Mesothelial cell of epicardium (in vitro differentiated cells): Measurements from ENCODE around the gene CCNK. TPM values are rescaled to one million over a fixed set of nuclear protein-coding genes. Genes with fewer than 3 reads are reported as not detected.
A peak's percentile ranks its signal among the peaks of the same experiment; 100 is the strongest.

Experiments
- DNase-seq, 2 experiments: peaks; one replicate each; pipeline ENCODE4 v3.0.0; 2021; ENCODE audit warnings: low spot score in 2 of 2; ENCODE audit not compliant: unreplicated experiment in 2 of 2
- H3K27ac Mint-ChIP-seq: 2 replicates; pipeline ENCODE4 v1.8.0; 2021; ENCODE audit warnings: mixed read lengths
- H3K27me3 Mint-ChIP-seq: 2 replicates; pipeline ENCODE4 v1.8.0; 2021; ENCODE audit warnings: low read depth, mixed read lengths
- H3K36me3 Mint-ChIP-seq: 2 replicates; pipeline ENCODE4 v1.8.0; 2021; ENCODE audit warnings: mixed read lengths
- H3K4me1 Mint-ChIP-seq: 2 replicates; pipeline ENCODE4 v1.8.0; 2021; ENCODE audit warnings: mixed read lengths
- H3K4me3 Mint-ChIP-seq: 2 replicates; pipeline ENCODE4 v1.8.0; 2021; ENCODE audit warnings: mild to moderate bottlenecking, moderate library complexity, mixed read lengths
- H3K9me3 Mint-ChIP-seq: 2 replicates; pipeline ENCODE4 v1.8.0; 2021; ENCODE audit warnings: mixed read lengths
- total RNA-seq: library from RNA; stranded (reverse); gene quantifications from 3 replicates; pipeline ENCODE4 v1.2.1, GENCODE V29; 2021
- TF ChIP-seq, protein P1 (sequence below): fragments of 200-600 bp; sonication (generic); IDR thresholded peaks from one replicate; pipeline ENCODE4 v1.5.0; 2021; ENCODE audit warnings: antibody characterized with exemption; ENCODE audit not compliant: unreplicated experiment

Gene CCNK
- total RNA-seq, 1 donor from 2014 or later: 65.1 TPM

DNA sequence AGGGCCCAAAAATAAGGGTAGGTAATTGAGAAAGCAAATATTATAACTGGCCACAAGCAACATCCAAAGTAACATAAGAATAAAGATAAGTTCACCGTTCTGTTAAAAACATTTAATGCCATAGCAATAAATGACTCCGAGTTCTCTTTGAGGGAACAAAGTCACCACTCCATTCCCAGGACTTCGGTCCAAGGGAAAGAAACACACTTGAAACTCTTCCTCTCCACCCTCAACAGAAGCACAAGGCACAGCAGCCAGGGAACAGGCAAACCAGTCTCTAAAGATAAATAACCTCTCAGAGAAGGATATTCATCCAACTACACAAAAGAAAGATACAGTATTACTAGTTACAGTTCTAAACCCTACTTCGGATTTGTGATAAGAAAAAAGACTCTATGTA lies 3.1 kb upstream of the CCNK start:
- TF ChIP-seq, protein P1, sequence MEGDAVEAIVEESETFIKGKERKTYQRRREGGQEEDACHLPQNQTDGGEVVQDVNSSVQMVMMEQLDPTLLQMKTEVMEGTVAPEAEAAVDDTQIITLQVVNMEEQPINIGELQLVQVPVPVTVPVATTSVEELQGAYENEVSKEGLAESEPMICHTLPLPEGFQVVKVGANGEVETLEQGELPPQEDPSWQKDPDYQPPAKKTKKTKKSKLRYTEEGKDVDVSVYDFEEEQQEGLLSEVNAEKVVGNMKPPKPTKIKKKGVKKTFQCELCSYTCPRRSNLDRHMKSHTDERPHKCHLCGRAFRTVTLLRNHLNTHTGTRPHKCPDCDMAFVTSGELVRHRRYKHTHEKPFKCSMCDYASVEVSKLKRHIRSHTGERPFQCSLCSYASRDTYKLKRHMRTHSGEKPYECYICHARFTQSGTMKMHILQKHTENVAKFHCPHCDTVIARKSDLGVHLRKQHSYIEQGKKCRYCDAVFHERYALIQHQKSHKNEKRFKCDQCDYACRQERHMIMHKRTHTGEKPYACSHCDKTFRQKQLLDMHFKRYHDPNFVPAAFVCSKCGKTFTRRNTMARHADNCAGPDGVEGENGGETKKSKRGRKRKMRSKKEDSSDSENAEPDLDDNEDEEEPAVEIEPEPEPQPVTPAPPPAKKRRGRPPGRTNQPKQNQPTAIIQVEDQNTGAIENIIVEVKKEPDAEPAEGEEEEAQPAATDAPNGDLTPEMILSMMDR: no peak
- no peak for DNase-seq
- Mint-ChIP-seq H3K36me3 (no peaks in the 10 kb centered on the region), H3K4me3 (no peak overlapping the region), H3K9me3 (no peaks in the 10 kb centered on the region), H3K27ac (no peak overlapping the region), H3K27me3 (no peaks in the 10 kb centered on the region), H3K4me1 (peaks cover 38% of the 10 kb centered on the region)

DNA sequence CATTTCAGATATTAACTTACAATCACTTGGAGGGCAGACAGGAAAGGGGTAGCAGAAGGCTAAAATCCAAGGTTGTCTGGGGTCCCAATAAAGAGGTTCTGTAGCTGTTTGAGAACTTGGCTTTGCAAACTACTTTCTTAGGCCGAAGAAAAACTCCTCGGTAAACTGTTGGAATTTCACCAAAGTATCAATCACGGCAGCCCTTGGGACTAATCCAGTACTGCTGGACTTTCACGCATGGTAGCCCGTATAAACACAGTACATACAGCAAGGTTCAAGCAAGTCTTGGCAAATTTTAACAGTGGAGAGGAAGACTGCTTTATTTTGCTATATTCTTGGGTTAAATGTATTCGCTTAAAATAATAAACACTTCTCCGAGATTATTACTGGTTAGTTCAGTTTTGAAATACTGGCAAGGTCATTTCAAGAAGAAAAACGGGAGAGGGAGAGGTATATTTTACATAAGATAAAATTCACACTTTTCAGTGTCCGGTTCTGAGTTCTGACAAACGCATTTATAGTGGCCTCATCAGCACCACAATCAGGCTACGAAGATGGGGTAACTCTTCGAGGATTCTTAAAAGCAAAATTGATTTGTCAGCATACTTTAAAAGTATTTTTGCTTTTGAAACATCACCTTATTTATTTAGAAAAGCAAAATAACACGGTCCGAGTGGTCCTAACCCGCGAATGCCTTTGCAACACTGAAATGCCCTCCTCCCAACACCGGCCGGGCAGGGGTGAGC lies 1.9 kb upstream of the CCNK start:
- peak overlapping the region; percentile 95 for H3K4me3 Mint-ChIP-seq
- DNase-seq: no peak
- peak overlapping the region; percentile 95 for H3K27ac Mint-ChIP-seq
- H3K9me3 Mint-ChIP-seq: no peaks in the 10 kb centered on the region
- H3K4me1 Mint-ChIP-seq: peaks cover 49% of the 10 kb centered on the region
- H3K36me3 Mint-ChIP-seq: no peaks in the 10 kb centered on the region
- TF ChIP-seq, protein P1: no peak
- no peaks in the 10 kb centered on the region for H3K27me3 Mint-ChIP-seq

DNA sequence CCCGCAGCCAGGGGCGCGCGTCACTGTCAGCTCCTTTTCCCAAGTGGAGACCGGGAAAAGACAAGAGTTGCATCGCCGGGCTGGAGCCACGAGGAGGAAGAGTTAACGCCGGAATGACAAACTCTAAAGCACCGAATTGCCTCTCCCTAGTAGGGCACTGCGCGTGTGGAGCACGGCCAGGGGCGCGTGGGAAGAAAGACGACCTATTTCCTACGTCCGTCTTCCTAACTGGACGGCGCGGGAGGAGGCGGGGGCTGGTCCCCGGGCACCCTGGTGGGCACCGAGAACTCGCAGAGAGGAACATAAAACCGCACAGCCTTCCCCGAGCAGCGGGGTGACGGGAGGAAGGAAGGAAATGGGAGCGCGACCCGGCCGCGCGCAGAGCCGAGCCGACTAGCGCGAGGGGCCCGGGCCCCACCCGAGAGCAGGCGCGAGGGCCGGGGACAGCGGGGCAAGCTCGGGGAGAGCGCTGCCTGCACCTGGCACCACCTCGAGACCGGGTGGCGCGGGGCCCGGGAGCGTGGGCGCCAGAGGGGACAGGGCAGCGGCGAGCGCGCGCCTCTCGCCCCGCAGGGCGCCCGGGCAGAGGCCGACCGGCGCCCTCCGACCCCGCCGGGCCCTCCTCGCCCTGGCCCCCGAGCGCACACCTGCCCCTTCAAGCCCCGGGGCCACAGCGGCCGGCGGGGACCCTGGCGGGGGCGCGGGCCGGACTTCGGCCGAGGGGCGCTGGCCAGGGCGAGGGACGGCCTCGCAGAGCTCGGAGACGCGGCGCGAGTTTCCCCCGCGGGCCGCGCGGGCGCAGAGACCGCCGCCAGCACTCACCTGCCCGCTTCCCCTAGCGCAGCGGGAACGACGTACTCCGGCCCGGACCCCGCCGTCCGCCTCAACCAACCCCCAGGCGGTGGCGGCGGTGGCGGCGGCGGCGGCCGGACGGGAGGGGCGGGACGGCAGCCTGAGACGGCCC lies 1.0 kb upstream of the CCNK start, which contains the start of gene SETD3:
Gene SETD3, minus strand, starts transcription at position 954 of the 964 bp plus-strand sequence. CDS start 15,054 bp downstream, outside the sequence.
- Mint-ChIP-seq H3K27me3 (no peaks in the 10 kb centered on the region), H3K4me1 (peaks cover 49% of the 10 kb centered on the region), H3K36me3 (no peaks in the 10 kb centered on the region), H3K4me3 (peak within 1 kb of the TSS; percentile 98), H3K9me3 (no peaks in the 10 kb centered on the region), H3K27ac (peak within 1 kb of the TSS; percentile 100)
- TF ChIP-seq, protein P1: no peak
- DNase-seq: peak in 1 of 2 experiments; percentile 51

DNA sequence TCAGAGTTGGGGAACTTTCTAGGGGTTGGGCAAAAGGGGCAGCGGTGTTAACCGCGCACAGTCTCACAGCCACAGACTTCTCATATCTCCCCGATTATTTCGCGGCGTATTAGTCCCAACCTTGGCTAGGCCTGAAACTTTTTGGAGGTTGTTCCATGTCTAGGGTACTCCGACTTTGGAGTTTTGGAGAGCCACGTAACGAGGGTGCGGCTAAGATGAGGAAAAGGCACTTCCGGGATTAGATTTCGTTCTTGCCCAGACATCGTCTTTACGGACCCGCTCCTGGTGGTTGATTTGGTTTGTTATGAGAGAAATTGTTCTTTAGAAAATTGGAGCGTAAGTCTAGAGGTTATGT lies 513 bp downstream of the CCNK start:
- H3K36me3 Mint-ChIP-seq: no peaks in the 10 kb centered on the region
- peaks cover 44% of the 10 kb centered on the region for H3K4me1 Mint-ChIP-seq
- no peaks in the 10 kb centered on the region for H3K9me3 Mint-ChIP-seq
- H3K4me3 Mint-ChIP-seq: peak overlapping the region; percentile 98
- TF ChIP-seq, protein P1: no peak
- H3K27me3 Mint-ChIP-seq: no peaks in the 10 kb centered on the region
- H3K27ac Mint-ChIP-seq: peak overlapping the region; percentile 100
- no peak for DNase-seq

DNA sequence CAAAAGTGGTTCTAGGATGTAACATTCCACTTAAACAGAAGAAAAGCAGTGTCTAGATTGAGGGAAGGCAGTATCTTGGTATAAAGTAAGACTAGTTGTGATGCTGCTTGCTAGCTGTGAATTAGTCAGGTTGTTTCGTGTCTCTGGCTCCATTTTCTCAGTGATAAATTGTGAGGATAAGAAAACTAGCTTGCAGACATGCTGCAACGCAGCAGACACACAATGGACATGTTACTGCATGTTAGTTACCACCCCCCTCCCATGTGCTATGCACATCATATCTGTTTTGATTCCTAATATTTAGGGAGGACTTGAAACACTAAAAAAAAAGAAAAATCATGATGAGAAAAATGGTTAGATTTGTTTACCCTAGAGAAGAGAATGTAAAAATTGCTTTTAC lies 2.9 kb downstream of the CCNK start:
- Mint-ChIP-seq H3K36me3 (no peaks in the 10 kb centered on the region), H3K9me3 (no peaks in the 10 kb centered on the region), H3K4me3 (no peak overlapping the region), H3K27ac (no peak overlapping the region), H3K4me1 (peaks cover 30% of the 10 kb centered on the region), H3K27me3 (no peaks in the 10 kb centered on the region)
- TF ChIP-seq, protein P1: no peak
- no peak for DNase-seq
